K562 (cell line): Measurements from ENCODE around the gene GP1BB. TPM values are rescaled to one million over a fixed set of nuclear protein-coding genes. Genes with fewer than 3 reads are reported as not detected.

Experiments used
- CBX3 ChIP-seq, 2 experiments: IDR thresholded peaks; 1 replicate in 1 of 2; 2 replicates in 1 of 2; pipeline ENCODE4 v1.6.1; 2012; ENCODE audit warnings: inconsistent platforms in 2 of 2, low read length in 2 of 2, borderline replicate concordance in 1 of 2, control low read depth in 1 of 2
- CHD1 ChIP-seq: fragments of 200-600 bp; sonication (generic); IDR thresholded peaks from one replicate; pipeline ENCODE4 v1.6.1; 2012; ENCODE audit warnings: mild to moderate bottlenecking, moderate library complexity, low read length, inconsistent platforms
- MYBL2 ChIP-seq, 2 experiments: fragments of 450-650 bp in 1 of 2; sonication (generic) in 1 of 2; formaldehyde crosslinking in 1 of 2; IDR thresholded peaks; 2 replicates each; pipeline versions ENCODE4 v1.6.1 to v1.8.1; 2017 to 2022; ENCODE audit warnings: borderline replicate concordance in 1 of 2, inconsistent platforms in 1 of 2, low read depth in 1 of 2, mild to moderate bottlenecking in 1 of 2, missing genetic modification reagents in 1 of 2, moderate library complexity in 1 of 2
- POLR2G ChIP-seq: fragments of 200-400 bp; formaldehyde crosslinking; IDR thresholded peaks from 2 replicates; pipeline ENCODE4 v1.6.1; 2017; ENCODE audit warnings: low read depth, mild to moderate bottlenecking, antibody characterized with exemption, low read length, moderate library complexity
- SIRT6 ChIP-seq: IDR thresholded peaks from one replicate; pipeline ENCODE4 v1.6.1; 2012; ENCODE audit warnings: low read depth, mild to moderate bottlenecking, control low read depth, inconsistent platforms, low read length, moderate library complexity
- XRCC4 ChIP-seq: IDR thresholded peaks from one replicate; pipeline ENCODE4 v1.6.1; 2011; ENCODE audit not compliant: insufficient read depth, insufficient read length; ENCODE audit errors: extremely low read depth
- ZNF174 ChIP-seq: fragments of 250-450 bp; sonication (Bioruptor Pico); IDR thresholded peaks from 2 replicates; pipeline ENCODE4 v1.4.0; 2020; ENCODE audit warnings: mild to moderate bottlenecking
- ZNF354B ChIP-seq: fragments of 250-450 bp; sonication (Bioruptor Pico); IDR thresholded peaks from 2 replicates; pipeline ENCODE4 v1.4.0; 2020
- polyA plus RNA-seq, 8 experiments: library from polyadenylated mRNA; depleted of rRNA in 4 of 8; stranded (reverse) in 5 of 8; unstranded in 3 of 8; fragments of >200 nt; fragmentation: Nextera tagmentation in 2 of 8; fragmentation: Illumina TruSeq in 1 of 8; extraction: Ambion mirVana in 2 of 8; extraction: Trizol in 1 of 8; gene quantifications; 2 replicates each; pipeline versions ENCODE4 v1.2.1 to v1.2.3, GENCODE V29; 2011 to 2014; ENCODE audit warnings: inconsistent platforms in 1 of 8, missing spikeins in 1 of 8
- total RNA-seq, 7 experiments: library from RNA; depleted of rRNA in 6 of 7; stranded (reverse); fragments of >200 nt in 6 of 7; fragmentation: Illumina TruSeq in 2 of 7; extraction: Trizol in 2 of 7; gene quantifications; 2 replicates each; pipeline versions ENCODE4 v1.2.1 to v1.2.3, GENCODE V29; 2011 to 2021; ENCODE audit warnings: low replicate concordance in 1 of 7
- TF ChIP-seq, protein P1 (sequence below): IDR thresholded peaks from 3 replicates; pipeline ENCODE4 v1.6.1; 2011; ENCODE audit warnings: borderline replicate concordance, mild to moderate bottlenecking; ENCODE audit not compliant: insufficient read length, insufficient read depth
- TF ChIP-seq, protein P2 (sequence below), 2 experiments: fragments of 450-650 bp in 1 of 2; sonication (generic) in 1 of 2; formaldehyde crosslinking in 1 of 2; IDR thresholded peaks; 2 replicates each; pipeline versions ENCODE4 v1.7.1 to v1.9.0; 2016 to 2022; ENCODE audit warnings: inconsistent platforms in 1 of 2, mild to moderate bottlenecking in 1 of 2, missing genetic modification reagents in 1 of 2
- TF ChIP-seq, protein P3 (sequence below): sonication (generic); formaldehyde crosslinking; IDR thresholded peaks from 2 replicates; pipeline ENCODE4 v1.8.0; 2022; ENCODE audit warnings: mild to moderate bottlenecking, missing genetic modification reagents

Gene GP1BB
- total and polyA plus RNA-seq, 9 of the 15 experiments (the other 6 are each of a cell fraction or from before 2014, with no cell fraction given) = 0.69 to 162 (median 2.8) TPM

DNA sequence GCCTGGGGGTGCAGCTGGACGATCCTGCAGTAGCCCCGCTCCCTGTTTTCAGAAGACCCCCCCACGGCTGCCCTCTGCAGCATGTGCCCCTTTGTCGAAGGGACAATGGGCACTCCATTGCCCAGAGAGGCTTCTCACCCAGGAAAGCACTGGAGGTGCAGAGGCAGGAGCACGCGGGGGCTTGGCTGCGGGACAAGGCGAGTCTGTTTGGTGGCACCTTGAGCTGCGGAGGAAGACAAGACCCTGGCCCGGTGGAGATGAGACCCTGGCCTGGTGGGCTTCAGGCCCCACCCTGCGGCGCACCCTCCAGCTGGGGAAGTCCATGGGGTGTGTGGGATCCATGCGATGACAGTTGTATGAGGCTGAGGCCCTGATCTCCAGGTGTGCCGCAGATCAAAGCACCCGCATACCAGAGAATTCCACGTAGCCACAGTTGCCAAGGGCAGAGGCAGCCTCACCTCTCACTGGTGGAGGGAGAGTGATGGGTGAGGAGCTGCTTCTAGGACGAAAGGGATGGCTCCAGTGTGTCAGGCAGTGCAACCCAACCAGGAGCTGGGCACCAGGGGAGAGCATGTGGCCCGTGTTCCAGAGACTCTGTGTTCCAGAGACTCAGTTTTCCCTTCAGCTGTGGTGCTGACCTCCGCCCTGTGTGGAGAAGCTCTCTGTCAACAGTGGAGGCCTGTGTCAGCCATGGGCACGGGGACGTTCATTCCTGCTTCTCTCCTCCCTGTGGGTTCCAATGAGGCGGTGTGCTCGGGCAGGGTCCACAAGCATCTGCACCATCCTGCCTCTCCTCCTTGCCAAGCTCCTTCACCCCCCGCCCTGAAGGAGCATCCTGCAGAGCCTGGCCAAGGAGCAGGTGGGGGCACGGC lies 47.2 kb downstream of the GP1BB start (continued):
- TF ChIP-seq, protein P1, sequence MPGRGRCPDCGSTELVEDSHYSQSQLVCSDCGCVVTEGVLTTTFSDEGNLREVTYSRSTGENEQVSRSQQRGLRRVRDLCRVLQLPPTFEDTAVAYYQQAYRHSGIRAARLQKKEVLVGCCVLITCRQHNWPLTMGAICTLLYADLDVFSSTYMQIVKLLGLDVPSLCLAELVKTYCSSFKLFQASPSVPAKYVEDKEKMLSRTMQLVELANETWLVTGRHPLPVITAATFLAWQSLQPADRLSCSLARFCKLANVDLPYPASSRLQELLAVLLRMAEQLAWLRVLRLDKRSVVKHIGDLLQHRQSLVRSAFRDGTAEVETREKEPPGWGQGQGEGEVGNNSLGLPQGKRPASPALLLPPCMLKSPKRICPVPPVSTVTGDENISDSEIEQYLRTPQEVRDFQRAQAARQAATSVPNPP = no peak
- TF ChIP-seq, protein P2, sequence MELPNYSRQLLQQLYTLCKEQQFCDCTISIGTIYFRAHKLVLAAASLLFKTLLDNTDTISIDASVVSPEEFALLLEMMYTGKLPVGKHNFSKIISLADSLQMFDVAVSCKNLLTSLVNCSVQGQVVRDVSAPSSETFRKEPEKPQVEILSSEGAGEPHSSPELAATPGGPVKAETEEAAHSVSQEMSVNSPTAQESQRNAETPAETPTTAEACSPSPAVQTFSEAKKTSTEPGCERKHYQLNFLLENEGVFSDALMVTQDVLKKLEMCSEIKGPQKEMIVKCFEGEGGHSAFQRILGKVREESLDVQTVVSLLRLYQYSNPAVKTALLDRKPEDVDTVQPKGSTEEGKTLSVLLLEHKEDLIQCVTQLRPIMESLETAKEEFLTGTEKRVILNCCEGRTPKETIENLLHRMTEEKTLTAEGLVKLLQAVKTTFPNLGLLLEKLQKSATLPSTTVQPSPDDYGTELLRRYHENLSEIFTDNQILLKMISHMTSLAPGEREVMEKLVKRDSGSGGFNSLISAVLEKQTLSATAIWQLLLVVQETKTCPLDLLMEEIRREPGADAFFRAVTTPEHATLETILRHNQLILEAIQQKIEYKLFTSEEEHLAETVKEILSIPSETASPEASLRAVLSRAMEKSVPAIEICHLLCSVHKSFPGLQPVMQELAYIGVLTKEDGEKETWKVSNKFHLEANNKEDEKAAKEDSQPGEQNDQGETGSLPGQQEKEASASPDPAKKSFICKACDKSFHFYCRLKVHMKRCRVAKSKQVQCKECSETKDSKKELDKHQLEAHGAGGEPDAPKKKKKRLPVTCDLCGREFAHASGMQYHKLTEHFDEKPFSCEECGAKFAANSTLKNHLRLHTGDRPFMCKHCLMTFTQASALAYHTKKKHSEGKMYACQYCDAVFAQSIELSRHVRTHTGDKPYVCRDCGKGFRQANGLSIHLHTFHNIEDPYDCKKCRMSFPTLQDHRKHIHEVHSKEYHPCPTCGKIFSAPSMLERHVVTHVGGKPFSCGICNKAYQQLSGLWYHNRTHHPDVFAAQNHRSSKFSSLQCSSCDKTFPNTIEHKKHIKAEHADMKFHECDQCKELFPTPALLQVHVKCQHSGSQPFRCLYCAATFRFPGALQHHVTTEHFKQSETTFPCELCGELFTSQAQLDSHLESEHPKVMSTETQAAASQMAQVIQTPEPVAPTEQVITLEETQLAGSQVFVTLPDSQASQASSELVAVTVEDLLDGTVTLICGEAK (IDR thresholded peaks at IDR 0.05) = no peak
- TF ChIP-seq, protein P2 (CRISPR knock-in tag; IDR thresholded peaks at IDR 0.05) = peak; percentile 58; the same call in 1 of the 2 replicates
- TF ChIP-seq POLR2G (peak; percentile 54; the same call in 1 of the 2 replicates), MYBL2 (IDR thresholded peaks at IDR 0.05; ENCODE audit: low read depth) (no peak), MYBL2 (CRISPR knock-in tag; IDR thresholded peaks at IDR 0.05; ENCODE audit: borderline replicate concordance) (no peak), ZNF174 (CRISPR knock-in tag) (no peak), ZNF354B (CRISPR knock-in tag) (no peak), SIRT6 (no peak), CBX3 (IDR thresholded peaks at IDR 0.05; ENCODE audit: borderline replicate concordance in 1 of 2, low read length in 2 of 2) (peak in 1 of 2 experiments; percentile 11; a peak in 1 of 3 replicates), XRCC4 (no peak), CHD1 (peak; percentile 84)
- TF ChIP-seq, protein P3, sequence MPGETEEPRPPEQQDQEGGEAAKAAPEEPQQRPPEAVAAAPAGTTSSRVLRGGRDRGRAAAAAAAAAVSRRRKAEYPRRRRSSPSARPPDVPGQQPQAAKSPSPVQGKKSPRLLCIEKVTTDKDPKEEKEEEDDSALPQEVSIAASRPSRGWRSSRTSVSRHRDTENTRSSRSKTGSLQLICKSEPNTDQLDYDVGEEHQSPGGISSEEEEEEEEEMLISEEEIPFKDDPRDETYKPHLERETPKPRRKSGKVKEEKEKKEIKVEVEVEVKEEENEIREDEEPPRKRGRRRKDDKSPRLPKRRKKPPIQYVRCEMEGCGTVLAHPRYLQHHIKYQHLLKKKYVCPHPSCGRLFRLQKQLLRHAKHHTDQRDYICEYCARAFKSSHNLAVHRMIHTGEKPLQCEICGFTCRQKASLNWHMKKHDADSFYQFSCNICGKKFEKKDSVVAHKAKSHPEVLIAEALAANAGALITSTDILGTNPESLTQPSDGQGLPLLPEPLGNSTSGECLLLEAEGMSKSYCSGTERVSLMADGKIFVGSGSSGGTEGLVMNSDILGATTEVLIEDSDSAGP (CRISPR knock-in tag) = no peak
